ENCODE data around the gene SNX13. TPM values are rescaled to one million over a fixed set of nuclear protein-coding genes. Genes with fewer than 3 reads are reported as not detected.

Gene SNX13
- total and polyA plus RNA-seq, 2 of the 4 experiments (the other 2 are of a cell fraction) = 9.0 to 24.9 TPM

DNA sequence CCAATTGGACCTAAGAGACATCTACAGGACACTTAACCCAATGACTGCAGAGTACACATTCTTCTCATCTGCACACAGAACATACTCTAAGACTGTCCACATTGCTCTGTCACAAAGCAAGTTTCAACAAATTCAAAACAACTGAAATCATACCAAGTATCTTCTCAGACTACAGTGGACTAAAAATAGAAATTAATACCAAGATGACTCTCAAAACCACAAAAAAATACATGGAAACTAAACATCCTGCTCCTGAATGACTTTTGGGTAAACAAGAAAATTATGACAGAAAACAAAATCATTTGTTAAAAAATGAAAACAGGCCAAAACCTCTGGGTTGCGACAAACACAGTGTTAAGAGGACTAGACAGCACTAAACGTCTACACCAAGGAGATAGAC is 24.5 kb downstream of the SNX13 start:
- Histone ChIP-seq H2AK9ac (replicated peaks; ENCODE audit: low read depth, low read length, poor library complexity) (no peak overlapping the region), H3K18ac (ENCODE audit: low read depth, low read length) (no peak overlapping the region), H2AFZ (replicated peaks; ENCODE audit: low read length, poor library complexity) (no peak overlapping the region), H2AK5ac (ENCODE audit: low read depth, low read length) (no peak overlapping the region), H3K23ac (ENCODE audit: low read depth, low read length) (no peak overlapping the region), H2BK120ac (ENCODE audit: low read depth, low read length) (no peak overlapping the region), H3K56ac (ENCODE audit: extremely low read depth, insufficient read depth, low read length) (no peak overlapping the region), H3K9ac (ENCODE audit: low read depth, low read length) (no peak overlapping the region), H4K91ac (ENCODE audit: insufficient read depth, low read depth, low read length) (no peak overlapping the region), H3K9me1 (ENCODE audit: insufficient read depth, low read length) (peaks cover 5% of the 10 kb centered on the region; the same call in 1 of the 2 replicates), H2BK15ac (ENCODE audit: low read depth, low read length) (no peak overlapping the region), H3K4me1 (ENCODE audit: control insufficient read depth, insufficient read depth, low read length) (no peaks in the 10 kb centered on the region), H4K20me1 (ENCODE audit: insufficient read depth, low read length) (peaks cover 36% of the 10 kb centered on the region), H3K4me3 (ENCODE audit: insufficient read depth, low read depth, low read length) (no peak overlapping the region), H3K4me2 (ENCODE audit: low read depth, low read length) (no peak overlapping the region), H4K5ac (ENCODE audit: low read depth, low read length) (no peak overlapping the region), H3K4ac (ENCODE audit: low read depth, low read length) (no peak overlapping the region), H3K79me1 (ENCODE audit: low read depth in 1 of 2, low read length in 2 of 2) (peaks cover 14 to 58% of the 10 kb centered on the region in 2 experiments), H3K27me3 (ENCODE audit: control insufficient read depth, insufficient read depth, low read length) (no peaks in the 10 kb centered on the region), H3K9me3 (ENCODE audit: control insufficient read depth, insufficient read depth, low read length) (peaks cover 1% of the 10 kb centered on the region; the same call in 1 of the 2 replicates), H4K8ac (ENCODE audit: low read depth in 2 of 2, low read length in 2 of 2) (no peak overlapping the region), H3K27ac (ENCODE audit: insufficient read depth, low read length) (no peak overlapping the region), H2BK5ac (ENCODE audit: low read depth, low read length, poor library complexity, severe bottlenecking) (no peak overlapping the region), H3K14ac (replicated peaks; ENCODE audit: low read depth, low read length) (no peak overlapping the region), H3K36me3 (ENCODE audit: control insufficient read depth, insufficient read depth, low read length) (no peaks in the 10 kb centered on the region), H2BK20ac (ENCODE audit: low read depth, low read length) (no peak overlapping the region)
- ATAC-seq (ENCODE audit: low read depth) = no peak
- no CpG with 5 or more reads among the region's 2 CpGs for WGBS, 2 experiments (ENCODE audit: extremely low coverage in 2 of 2, insufficient read length in 1 of 2)
- ChIA-PET CTCF (no interaction called here), POLR2A (ENCODE audit: unreplicated experiment) (no interaction called here)
- BruUV-seq (replicated peaks) = no TSS peak
- in situ Hi-C loops (cut with MboI; ENCODE audit: low sequenced_read_pairs) (no loop called here), dilution Hi-C loops (cut with HindIII; ENCODE audit: low sequenced_read_pairs, unreplicated experiment) (no loop called here), intact Hi-C loops (cut with micrococcal nuclease) (no loop called here)
- TF ChIP-seq POLR2A (IDR thresholded peaks at IDR 0.05; ENCODE audit: low read depth, low read length) (no peak), CHD1 (IDR thresholded peaks at IDR 0.05; ENCODE audit: low read depth, low read length) (no peak), NFE2L2 (IDR thresholded peaks at IDR 0.05; ENCODE audit: low read depth, low read length) (no peak), RAD21 (IDR thresholded peaks at IDR 0.05; ENCODE audit: low read length) (no peak), FOS (IDR thresholded peaks at IDR 0.05; ENCODE audit: low read depth, low read length) (no peak), BHLHE40 (IDR thresholded peaks at IDR 0.05; ENCODE audit: low read depth, low read length) (no peak), SMC3 (IDR thresholded peaks at IDR 0.05; ENCODE audit: low read depth, low read length) (no peak), RCOR1 (IDR thresholded peaks at IDR 0.05; ENCODE audit: insufficient replicate concordance, low read length) (no peak)
- TF ChIP-seq, protein P1, sequence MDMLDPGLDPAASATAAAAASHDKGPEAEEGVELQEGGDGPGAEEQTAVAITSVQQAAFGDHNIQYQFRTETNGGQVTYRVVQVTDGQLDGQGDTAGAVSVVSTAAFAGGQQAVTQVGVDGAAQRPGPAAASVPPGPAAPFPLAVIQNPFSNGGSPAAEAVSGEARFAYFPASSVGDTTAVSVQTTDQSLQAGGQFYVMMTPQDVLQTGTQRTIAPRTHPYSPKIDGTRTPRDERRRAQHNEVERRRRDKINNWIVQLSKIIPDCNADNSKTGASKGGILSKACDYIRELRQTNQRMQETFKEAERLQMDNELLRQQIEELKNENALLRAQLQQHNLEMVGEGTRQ (IDR thresholded peaks at IDR 0.05; ENCODE audit: low read depth, low read length) = no peak
- TF ChIP-seq, protein P2, sequence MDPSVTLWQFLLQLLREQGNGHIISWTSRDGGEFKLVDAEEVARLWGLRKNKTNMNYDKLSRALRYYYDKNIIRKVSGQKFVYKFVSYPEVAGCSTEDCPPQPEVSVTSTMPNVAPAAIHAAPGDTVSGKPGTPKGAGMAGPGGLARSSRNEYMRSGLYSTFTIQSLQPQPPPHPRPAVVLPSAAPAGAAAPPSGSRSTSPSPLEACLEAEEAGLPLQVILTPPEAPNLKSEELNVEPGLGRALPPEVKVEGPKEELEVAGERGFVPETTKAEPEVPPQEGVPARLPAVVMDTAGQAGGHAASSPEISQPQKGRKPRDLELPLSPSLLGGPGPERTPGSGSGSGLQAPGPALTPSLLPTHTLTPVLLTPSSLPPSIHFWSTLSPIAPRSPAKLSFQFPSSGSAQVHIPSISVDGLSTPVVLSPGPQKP (IDR thresholded peaks at IDR 0.05; ENCODE audit: borderline replicate concordance, low read depth, low read length) = no peak
- DNase-seq = no peak
